A549 (cell line): ENCODE data around the gene MYO15B.

Source experiments
- CHD2 ChIP-seq: fragments of 150-350 bp; IDR thresholded peaks from 2 replicates; pipeline ENCODE4 v1.6.1; 2014; ENCODE audit warnings: low read length; ENCODE audit not compliant: partially characterized antibody
- HOXA7 ChIP-seq: fragments of 250-450 bp; sonication (Bioruptor Pico); IDR thresholded peaks from 2 replicates; pipeline ENCODE4 v1.5.0; 2020; ENCODE audit warnings: mild to moderate bottlenecking, moderate library complexity
- MAFK ChIP-seq: fragments of 450-650 bp; IDR thresholded peaks from 2 replicates; pipeline ENCODE4 v1.6.1; 2014; ENCODE audit not compliant: partially characterized antibody
- TF ChIP-seq, protein P1 (sequence below): fragments of >200 bp; sonication (Bioruptor Twin); formaldehyde crosslinking; IDR thresholded peaks from 3 replicates; pipeline ENCODE4 v1.5.1; 2016
- TF ChIP-seq, protein P2 (sequence below): fragments of 200-600 bp; sonication (generic); IDR thresholded peaks from 2 replicates; pipeline ENCODE4 v1.6.1; 2016; ENCODE audit warnings: antibody characterized with exemption, mild to moderate bottlenecking, moderate library complexity
- TF ChIP-seq, protein P3 (sequence below): fragments of 250-450 bp; sonication (Bioruptor Pico); IDR thresholded peaks from 2 replicates; pipeline ENCODE4 v1.5.0; 2021; ENCODE audit warnings: mild to moderate bottlenecking, moderate library complexity, borderline replicate concordance

DNA sequence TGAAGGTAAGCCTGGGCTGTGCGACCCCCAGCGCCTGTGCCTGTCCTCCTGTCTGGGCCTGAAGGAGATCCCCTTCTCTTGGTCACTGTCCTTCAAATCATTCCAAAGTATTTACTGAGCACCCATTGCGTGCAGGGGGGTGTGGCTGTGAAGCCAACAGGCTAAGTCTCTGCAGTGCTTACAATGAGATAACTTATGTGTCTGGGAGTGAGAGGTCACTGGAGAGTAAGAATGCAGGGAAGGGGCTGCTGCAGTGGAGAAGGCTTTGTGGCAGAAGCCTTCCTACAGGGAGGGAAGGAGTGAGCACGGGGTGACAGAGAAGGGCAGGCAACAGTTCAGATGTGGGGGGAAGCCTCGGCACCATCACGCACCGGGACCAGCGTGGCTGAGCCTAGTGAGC, 34.5 kb downstream of the MYO15B start:
- TF ChIP-seq, protein P1, sequence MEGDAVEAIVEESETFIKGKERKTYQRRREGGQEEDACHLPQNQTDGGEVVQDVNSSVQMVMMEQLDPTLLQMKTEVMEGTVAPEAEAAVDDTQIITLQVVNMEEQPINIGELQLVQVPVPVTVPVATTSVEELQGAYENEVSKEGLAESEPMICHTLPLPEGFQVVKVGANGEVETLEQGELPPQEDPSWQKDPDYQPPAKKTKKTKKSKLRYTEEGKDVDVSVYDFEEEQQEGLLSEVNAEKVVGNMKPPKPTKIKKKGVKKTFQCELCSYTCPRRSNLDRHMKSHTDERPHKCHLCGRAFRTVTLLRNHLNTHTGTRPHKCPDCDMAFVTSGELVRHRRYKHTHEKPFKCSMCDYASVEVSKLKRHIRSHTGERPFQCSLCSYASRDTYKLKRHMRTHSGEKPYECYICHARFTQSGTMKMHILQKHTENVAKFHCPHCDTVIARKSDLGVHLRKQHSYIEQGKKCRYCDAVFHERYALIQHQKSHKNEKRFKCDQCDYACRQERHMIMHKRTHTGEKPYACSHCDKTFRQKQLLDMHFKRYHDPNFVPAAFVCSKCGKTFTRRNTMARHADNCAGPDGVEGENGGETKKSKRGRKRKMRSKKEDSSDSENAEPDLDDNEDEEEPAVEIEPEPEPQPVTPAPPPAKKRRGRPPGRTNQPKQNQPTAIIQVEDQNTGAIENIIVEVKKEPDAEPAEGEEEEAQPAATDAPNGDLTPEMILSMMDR = no peak
- TF ChIP-seq, protein P2, sequence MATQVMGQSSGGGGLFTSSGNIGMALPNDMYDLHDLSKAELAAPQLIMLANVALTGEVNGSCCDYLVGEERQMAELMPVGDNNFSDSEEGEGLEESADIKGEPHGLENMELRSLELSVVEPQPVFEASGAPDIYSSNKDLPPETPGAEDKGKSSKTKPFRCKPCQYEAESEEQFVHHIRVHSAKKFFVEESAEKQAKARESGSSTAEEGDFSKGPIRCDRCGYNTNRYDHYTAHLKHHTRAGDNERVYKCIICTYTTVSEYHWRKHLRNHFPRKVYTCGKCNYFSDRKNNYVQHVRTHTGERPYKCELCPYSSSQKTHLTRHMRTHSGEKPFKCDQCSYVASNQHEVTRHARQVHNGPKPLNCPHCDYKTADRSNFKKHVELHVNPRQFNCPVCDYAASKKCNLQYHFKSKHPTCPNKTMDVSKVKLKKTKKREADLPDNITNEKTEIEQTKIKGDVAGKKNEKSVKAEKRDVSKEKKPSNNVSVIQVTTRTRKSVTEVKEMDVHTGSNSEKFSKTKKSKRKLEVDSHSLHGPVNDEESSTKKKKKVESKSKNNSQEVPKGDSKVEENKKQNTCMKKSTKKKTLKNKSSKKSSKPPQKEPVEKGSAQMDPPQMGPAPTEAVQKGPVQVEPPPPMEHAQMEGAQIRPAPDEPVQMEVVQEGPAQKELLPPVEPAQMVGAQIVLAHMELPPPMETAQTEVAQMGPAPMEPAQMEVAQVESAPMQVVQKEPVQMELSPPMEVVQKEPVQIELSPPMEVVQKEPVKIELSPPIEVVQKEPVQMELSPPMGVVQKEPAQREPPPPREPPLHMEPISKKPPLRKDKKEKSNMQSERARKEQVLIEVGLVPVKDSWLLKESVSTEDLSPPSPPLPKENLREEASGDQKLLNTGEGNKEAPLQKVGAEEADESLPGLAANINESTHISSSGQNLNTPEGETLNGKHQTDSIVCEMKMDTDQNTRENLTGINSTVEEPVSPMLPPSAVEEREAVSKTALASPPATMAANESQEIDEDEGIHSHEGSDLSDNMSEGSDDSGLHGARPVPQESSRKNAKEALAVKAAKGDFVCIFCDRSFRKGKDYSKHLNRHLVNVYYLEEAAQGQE = no peak
- TF ChIP-seq, protein P3, sequence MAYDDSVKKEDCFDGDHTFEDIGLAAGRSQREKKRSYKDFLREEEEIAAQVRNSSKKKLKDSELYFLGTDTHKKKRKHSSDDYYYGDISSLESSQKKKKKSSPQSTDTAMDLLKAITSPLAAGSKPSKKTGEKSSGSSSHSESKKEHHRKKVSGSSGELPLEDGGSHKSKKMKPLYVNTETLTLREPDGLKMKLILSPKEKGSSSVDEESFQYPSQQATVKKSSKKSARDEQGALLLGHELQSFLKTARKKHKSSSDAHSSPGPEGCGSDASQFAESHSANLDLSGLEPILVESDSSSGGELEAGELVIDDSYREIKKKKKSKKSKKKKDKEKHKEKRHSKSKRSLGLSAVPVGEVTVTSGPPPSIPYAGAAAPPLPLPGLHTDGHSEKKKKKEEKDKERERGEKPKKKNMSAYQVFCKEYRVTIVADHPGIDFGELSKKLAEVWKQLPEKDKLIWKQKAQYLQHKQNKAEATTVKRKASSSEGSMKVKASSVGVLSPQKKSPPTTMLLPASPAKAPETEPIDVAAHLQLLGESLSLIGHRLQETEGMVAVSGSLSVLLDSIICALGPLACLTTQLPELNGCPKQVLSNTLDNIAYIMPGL (CRISPR knock-in tag) = no peak
- TF ChIP-seq MAFK (no peak), CHD2 (no peak), HOXA7 (CRISPR knock-in tag) (no peak)
